GM21737 (cell line): ENCODE measurements around the gene SH3PXD2B.
"Not testable (repeated sequence)": the region's sequence is repeated elsewhere in the genome, so short reads cannot be mapped to it uniquely, and the experiment has no call there.

Experiments
- ATAC-seq: cut with Tn5 transposase; IDR thresholded peaks from one replicate; pipeline ENCODE4 v1.9.1; 2021; ENCODE audit warnings: mild to moderate bottlenecking, moderate library complexity; ENCODE audit not compliant: unreplicated experiment

SH3PXD2B gene

DNA sequence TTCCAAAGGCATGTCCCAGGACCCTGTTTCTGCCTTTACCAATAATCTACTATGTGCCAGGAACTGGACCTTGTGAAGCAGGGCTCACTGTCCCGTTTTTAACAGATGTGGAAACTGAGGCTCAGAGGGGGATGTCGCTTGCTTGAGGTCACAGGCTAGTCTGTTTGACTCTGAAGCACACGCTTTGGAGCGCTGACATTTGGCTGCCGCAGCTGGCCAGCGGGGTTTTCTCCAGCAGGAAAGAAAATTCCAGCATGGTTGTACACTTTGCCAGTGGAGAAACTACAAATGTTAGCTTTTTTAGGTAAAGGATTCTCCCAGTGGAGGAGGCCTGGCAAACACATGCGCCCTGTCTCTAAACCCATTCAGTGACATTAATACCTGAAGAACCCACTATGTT is 50.5 kb downstream of the SH3PXD2B start:
- no peak for ATAC-seq

DNA sequence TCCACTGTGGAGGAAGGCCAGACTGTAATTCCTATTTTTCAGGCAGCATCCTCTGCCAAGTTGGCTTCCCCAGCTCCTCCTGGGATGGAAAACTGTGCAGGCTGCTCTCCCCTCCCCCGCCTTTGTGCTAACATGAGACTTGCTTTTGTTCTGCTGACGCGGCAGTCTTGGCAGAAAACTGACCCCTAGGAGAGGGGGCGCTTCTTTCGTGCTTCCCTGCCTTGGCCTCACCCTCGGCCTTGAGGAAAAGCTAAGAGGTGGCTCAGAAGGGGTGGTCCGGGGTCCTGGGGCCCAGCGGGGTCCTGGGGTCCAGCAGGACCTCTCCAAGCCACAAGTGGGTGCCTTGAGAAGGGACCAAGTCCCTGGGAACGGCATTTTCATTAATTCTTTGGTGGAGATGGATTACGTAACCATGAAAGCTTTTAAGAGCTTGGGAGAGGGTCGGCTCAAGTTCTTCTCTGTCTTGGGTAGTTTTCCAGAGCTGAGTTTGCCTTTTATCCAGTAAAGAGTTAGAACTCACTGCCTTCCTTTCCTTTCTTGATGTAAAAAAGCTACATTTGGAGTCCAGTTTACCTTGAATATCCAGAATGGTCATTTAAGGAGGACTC is 51.0 kb downstream of the SH3PXD2B start:
- ATAC-seq, result no peak

DNA sequence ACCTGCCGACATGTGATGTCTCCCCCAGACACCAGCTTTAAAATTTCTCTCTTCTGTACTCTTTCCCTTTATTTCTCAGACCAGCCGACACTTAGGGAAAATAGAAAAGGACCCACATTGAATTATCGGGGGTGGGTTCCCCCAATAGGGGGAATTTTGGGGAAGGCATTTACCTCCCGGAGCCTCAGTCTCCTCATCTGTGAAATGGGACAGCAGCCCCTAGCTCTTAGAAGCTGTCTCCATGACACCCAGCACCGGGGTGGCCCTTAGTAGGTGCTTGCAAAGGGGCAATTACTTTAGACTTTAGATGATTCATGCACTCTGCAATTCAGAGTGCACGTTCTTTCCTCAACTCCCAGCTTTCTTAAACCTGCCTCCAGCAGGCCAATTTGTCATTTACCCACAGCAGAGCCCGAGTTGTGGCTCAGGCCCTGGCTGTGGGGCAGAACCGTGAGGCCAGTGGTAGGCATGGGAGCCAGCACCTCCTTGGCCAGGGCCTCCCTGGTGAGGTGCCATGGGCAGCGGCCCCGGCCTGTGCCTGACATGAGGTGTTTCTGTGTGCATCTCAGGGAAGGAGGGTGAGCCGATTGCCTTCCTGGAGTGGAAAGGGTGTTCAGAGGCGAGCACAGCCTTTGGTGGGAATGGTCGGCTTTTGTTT is 51.7 kb downstream of the SH3PXD2B start:
- ATAC-seq, result no peak

DNA sequence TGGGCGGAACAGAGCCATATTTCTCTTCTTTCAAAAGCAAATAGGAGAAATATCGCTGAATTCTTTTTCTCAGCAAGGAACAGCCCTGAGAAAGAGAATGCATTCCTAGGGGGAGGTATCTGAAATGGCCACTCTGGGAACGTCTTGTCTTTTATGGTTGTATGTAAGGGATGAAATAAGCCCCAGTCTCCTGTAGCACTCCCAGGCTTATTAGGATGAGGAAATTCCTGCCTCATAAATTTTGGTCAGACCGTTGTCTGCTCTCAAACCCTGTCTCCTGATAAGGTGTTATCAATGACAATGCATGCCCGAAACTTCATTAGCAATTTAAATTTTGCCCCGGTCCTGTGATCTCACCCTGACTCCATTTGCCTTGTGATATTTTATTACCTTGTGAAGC is 52.3 kb downstream of the SH3PXD2B start:
- ATAC-seq, result not testable (repeated sequence)

DNA sequence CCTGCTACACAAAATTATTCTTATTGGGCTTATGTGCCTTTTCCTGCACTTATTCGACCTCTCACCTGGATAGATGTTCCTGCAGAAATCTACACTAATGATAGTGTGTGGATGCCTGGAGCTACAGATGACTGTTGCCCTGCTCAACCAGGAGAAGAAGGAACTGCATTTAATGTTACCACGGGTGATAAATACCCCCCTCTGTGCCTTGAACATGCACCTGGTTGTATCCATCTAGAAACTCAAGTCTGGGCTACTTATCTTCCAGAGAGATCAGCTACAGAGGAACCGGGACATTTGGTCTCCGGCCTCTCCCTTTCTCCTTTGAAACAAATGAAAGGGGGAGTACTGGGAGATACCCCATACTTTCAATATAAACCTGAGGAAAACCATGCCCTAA is 54.5 kb downstream of the SH3PXD2B start:
- no peak for ATAC-seq

DNA sequence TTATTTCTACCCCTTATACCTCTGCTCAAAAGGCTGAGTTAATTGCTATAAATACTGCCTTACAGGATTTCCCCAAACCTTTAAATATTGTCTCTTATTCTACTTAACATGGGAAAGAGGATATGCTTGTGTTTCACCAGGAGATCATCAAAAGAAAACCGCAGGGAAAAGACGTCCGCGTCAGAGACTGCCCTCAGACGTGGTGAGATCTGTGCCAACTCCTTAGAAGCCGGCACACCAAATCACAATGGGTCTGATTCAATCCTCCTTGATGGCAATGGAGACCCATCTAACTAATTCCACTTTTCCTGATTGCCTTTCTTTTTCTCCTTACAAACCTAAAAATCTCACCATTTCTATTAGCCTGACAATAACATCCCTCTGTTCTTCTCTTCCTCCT is 55.0 kb downstream of the SH3PXD2B start:
- no peak for ATAC-seq

DNA sequence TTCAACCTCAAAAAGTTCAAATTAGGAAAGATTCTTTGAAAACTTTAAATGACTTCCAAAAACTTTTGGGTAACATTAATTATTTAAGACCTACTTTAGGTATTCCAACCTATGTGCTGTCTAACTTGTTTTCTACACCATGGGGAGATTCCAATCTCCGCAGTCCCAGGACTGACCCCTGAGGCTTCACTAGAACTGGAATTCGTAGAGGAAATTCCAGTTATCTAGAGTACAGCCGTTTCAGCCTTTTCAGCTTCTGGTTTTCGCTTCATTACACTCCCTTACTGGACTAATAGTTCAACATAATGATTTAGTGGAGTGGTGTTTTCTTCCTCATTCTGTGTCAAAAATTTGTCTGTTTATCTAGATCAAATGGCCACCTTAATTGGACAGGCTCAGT is 55.7 kb downstream of the SH3PXD2B start:
- not testable (repeated sequence) for ATAC-seq

DNA sequence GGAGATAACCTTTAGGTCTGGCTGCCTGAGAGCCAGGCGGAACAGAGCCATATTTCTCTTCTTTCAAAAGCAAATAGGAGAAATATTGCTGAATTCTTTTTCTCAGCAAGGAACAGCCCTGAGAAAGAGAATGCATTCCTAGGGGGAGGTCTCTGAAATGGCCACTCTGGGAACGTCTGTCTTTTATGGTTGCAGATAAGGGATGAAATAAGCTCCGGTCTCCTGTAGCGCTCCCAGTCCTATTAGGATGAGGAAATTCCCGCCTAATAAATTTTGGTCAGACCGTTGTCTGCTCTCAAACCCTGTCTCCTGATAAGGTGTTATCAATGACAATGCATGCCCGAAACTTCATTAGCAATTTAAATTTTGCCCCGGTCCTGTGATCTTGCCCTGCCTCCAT is 57.3 kb downstream of the SH3PXD2B start:
- not testable (repeated sequence) for ATAC-seq

DNA sequence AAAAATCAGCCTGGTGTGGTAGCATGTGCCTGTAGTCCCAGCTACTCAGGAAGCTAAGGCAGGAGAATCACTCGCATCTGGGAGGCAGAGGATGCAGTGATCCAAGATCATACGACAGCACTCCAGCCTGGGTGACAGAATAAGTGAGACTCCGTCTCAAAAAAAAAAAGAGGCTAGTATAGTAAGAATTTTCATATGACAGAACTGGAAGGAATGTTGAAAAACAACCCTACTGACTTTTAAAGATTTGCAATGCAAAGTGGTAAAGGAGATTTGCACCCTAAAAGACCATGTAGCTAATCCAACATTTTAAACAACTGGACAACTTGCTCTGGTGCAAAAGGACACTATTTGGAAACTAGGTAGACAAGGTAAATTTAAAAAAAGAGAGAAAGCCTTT is 58.1 kb downstream of the SH3PXD2B start:
- no peak for ATAC-seq

DNA sequence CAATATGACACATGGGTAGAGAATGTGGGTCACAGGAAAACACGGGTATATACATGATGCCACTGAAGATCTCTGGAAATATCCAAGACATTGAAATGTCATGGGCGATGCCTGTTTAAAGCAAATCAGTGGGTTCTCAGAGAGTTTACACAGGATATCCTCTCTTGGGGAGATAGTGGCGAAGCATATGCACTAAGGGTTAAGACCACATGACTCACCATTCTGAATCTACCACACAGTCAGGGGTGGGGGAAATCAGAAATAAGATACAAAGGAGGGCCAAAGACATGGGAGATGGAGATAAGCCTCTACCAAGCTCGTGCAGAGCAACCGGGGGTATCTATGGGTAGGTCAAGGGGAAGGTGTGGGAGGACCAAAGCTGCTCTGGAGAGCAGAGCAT is 58.8 kb downstream of the SH3PXD2B start:
- no peak for ATAC-seq

DNA sequence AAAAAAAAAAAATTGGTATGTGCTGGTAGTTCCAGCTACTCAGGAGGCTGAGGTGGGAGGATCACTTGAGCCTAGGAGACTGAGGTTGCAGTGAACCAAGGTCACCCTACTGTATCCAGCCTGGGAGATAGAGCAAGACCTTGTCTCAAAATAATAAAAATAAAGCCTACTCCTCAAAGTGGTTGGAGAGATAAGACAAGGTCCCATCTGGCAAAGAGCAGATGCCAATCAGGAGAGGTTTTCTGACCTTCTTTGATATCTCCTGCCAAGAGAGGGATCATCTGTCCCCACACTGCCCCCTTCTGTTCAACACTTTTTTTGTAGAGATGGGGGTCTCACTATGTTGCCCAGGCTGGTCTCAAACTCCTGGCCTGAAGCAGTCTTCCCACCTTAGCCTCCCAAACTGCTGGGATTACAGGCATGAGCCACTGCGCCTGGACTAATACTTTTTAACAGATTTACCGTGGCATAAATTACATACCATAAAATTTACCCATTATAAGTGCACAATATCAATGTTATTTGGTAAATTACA is 64.7 kb downstream of the SH3PXD2B start:
- ATAC-seq, result no peak

DNA sequence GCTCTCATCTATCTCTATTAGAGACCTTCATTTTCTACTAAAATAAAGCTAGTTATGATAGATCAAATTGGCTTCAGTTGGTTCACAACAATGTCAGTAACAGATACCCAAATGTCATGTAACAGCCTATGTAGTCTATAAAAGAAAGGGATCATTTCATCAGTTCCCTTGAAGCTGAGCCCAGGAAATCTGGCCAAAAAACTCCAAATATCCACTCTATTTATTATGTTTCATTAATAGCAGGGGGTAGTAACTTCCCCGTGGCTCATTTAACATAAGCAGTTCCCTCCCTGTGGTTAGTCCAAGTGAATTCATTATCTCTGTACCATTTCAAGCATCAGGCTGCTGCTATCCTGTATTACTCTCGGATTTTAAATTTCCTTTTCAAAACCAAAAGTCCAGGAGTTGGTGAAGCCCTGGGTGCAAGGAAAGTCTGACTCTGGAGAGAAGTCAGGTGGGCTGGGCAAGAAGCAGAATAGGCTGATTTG is 66.0 kb downstream of the SH3PXD2B start:
- no peak for ATAC-seq

DNA sequence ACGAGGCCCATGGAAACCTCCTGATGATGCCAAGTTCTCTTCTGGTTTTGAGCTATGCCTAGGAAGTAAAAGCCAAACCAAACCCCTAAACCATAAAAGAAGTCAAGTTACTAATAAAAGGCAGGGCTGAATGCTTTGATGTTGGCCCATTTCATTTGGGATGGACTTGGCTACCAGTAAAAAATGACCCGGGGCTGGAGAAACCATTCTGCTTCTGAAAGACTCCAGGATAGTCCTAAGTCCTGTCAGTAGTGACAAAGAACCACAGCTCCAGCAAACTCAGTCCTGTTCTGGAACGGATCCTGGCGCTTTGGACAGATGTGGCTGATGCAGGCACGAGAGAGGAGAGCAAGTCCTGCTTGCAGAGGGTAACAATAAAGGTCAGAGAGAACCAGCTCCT is 68.6 kb downstream of the SH3PXD2B start:
- ATAC-seq, result no peak

DNA sequence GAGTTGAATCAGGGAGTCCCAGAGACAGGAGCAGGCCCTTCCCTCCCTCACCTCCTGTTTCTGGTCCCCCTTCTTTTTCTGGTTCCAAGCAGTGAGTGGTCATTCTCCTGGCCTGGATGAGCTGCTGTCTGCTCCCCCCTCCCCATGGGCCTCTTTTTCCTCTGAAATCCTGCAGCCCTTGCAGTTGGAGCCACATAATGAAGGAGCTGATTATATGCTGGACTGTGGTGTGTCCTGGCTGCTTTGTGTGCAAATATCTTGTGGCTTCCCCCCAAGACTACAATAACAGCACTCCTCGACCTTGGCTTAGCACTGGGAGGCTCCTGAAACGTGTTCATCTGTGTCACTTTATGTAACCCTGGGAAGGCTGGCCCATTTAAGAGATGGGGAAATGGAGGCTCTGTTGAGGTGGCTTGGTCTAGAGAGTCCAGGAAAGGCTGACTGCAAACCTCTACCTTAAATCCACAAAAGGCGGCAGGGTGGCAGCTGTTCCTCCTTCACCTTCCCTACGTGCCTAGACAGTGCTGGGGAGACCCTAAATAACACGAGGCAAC is 69.2 kb downstream of the SH3PXD2B start:
- ATAC-seq, result no peak

DNA sequence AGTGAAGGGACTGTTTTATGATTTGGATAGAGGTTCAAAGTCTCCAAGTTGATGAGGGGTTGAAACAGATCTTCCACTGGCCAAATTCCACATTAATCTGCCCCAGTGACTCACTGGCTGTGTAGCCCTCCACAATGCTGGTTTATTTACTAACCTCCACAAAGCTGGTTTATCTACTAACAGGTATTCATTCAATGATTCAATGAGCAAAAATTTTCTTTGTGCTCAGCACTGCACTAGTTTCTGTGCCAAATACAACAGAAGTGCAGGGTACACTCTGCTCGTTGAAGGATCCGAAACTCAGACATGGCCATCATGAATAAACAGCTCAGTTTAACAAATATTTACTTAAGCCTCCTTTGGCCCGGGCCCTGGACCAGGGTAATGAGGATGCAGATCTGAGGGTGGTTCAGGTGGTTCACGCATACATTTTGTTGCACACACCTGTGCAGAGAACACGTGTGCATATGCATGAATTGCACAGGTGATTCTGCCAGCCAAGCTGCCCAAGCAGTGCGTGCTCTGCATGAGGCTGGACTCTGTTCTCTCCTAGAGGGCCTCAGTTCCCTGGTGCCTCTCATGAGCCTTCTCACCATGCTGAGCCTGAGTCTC is 71.0 kb downstream of the SH3PXD2B start:
- no peak for ATAC-seq

DNA sequence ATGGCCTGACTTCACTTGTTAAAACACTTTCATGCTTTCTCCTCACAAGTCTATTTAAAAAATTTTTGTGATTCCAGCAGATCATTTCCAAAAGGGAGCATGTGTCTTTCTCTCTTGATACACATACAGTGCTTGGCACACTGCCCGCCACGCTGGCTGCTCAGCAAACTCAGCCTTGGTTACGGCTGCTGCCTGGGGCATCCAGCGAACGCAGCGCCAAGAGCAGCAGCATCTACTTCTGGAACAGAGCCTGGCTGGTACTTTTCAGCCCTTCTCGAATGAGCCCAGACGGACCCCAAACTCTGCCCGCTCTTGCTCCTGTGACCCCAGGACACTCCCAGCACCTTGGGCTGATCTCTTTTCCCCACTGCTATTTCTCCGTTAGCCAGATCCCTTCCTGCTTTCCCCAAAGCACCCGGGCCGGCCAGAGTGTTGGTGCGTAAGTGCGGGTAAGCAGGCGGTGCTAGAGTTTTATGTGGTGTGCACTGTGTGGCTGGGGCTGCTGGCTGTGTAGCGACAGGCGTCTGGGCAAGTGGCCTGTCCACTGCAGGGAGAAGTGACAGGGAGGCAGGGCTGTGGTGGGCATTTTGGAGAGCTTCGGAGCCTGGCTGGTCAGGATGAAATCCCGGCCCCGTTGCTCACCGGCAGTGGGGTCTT is 73.2 kb downstream of the SH3PXD2B start:
- ATAC-seq, result no peak

DNA sequence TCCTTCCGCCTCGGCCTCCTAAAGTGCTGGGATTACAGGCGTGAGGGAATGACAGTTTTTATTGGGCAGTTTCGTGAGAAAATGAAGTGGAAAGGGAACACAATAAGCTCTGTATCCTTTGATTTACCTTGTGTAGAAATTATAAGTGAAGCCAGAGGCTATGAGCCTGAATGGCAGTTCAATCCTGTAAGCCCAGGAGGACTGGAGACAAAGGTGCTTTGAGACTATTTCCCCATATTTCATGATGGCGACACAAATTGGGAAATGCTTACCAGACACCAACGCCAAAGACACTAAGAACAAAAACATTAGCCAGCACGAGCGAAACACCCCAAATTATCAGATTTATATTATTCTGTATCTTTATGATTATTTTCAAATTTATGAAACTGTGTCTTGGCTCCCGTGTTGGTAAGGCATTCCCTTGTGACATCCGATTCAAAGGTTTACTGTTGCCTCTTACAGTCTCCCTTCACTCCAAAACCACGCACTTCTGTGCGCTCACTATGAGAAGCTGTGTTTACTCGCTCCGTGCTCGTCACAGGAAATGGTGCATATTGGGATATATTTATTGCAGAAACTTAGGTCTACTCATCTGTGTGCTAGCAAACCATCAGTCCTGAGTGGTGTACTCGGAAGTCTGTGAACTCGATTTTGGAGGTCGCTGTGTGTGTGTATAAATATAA is 73.9 kb downstream of the SH3PXD2B start:
- ATAC-seq, result no peak

DNA sequence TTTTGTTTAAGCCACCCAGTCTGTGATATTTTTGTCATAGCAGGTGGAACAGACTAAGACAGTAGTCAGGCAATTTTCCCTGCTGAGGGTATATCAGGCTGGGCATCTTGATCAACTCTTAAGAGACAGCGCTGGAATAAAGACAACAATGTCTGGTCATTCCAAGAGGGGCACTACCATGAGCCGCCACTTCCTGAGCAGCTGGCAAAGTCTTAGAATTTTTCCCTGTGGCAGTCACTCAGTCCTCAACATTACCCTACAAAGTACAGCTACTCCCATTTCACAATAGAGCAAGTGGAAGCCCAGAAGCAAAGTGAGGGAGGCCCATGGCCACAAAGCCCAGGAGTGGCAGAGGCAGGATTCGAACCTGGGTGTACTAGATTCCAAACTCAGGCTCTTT is 74.8 kb downstream of the SH3PXD2B start:
- no peak for ATAC-seq

DNA sequence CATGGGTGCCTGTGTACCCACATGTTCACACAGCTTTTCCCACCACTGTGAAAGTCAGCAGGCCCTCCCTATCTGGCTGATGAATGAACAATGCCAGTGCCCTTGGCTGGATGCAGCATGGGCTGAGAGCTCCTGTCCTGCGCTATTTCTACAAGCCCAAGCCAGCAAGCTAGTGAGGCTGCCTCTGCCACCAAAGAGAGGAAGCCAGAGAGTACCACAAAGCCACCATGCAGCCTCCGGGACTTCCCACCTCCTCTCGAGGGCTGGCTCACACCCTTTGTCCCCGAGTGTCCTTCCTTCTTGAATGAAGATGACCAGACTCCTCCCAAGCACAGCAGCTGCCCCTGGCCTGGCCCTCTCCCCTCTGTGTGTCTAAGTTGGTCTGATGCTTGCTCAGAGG is 76.5 kb downstream of the SH3PXD2B start:
- no peak for ATAC-seq

DNA sequence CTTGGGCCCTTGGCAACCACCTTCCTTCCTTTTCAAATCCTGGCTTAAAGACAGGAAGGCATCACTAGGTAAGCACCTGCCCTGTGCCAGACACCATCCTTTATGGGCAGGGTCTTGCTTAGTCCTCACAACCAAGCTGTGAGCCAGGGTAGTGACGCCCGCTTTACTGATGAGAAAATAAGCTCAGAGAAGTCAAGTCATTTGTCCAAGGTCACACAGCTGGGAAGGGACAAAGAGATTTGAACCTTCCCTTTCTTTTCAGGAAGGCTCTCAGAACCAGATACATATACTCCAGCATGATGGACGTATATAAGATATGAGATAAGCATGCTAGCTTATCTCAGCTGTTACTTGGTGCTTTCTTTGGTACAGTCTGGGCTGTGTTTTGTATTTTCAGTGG is 76.9 kb downstream of the SH3PXD2B start:
- no peak for ATAC-seq

DNA sequence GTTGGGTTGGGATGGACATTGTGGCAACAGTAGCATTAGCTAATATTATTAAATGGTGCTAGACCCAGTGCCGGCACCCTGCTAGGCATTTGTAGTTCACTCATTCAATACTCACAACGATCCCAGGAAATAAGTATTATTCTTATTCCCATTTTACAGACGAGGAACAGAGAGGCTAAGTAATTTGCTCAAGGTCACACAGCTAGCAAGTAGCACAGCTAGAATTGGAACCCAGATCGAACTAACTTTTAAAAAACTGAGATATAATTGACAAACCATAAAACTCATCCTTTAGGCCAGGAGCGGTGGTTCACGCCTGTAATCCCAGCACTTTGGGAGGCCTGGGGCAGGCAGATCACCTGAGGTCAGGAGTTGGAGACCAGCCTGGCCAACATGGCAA is 79.5 kb downstream of the SH3PXD2B start:
- no peak for ATAC-seq
